ENCODE results near the gene MORN1.

The MORN1 gene

GRCh38 chr1:2368053-2368744 is 23.2 kb downstream of the MORN1 start:
- ATAC-seq = no peak
- TF ChIP-seq SNAI2 (CRISPR knock-in tag; IDR thresholded peaks at IDR 0.05) (no peak), ARNTL (CRISPR knock-in tag; IDR thresholded peaks at IDR 0.05; ENCODE audit: borderline replicate concordance, low read depth) (no peak), ZFP30 (CRISPR knock-in tag; IDR thresholded peaks at IDR 0.05) (no peak), OSR1 (CRISPR knock-in tag; IDR thresholded peaks at IDR 0.05) (no peak), GLIS3 (CRISPR knock-in tag; IDR thresholded peaks at IDR 0.05) (no peak), BACH2 (CRISPR knock-in tag; IDR thresholded peaks at IDR 0.05; ENCODE audit: borderline replicate concordance) (no peak), TSHZ2 (CRISPR knock-in tag; IDR thresholded peaks at IDR 0.05) (no peak), TOX (CRISPR knock-in tag; IDR thresholded peaks at IDR 0.05; ENCODE audit: borderline replicate concordance) (no peak), PATZ1 (CRISPR knock-in tag; IDR thresholded peaks at IDR 0.05; ENCODE audit: borderline replicate concordance) (no peak)

- ATAC-seq = no peak
- TF ChIP-seq BACH2 (CRISPR knock-in tag; IDR thresholded peaks at IDR 0.05; ENCODE audit: borderline replicate concordance) = no peak
- no peak for TF ChIP-seq ISL1 (CRISPR knock-in tag; IDR thresholded peaks at IDR 0.05)
- no peak for TF ChIP-seq GLIS3 (CRISPR knock-in tag; IDR thresholded peaks at IDR 0.05)
- no peak for TF ChIP-seq RARB (CRISPR knock-in tag; IDR thresholded peaks at IDR 0.05)
- TF ChIP-seq ZNF8 (CRISPR knock-in tag; IDR thresholded peaks at IDR 0.05) = no peak
- TF ChIP-seq ZFP30 (CRISPR knock-in tag; IDR thresholded peaks at IDR 0.05) = no peak
- no peak for TF ChIP-seq CREB5 (CRISPR knock-in tag; IDR thresholded peaks at IDR 0.05; ENCODE audit: low read depth)
- TF ChIP-seq TSHZ2 (CRISPR knock-in tag; IDR thresholded peaks at IDR 0.05) = no peak
- no peak for TF ChIP-seq ZNF70 (CRISPR knock-in tag; IDR thresholded peaks at IDR 0.05)
- TF ChIP-seq PPARA (CRISPR knock-in tag; IDR thresholded peaks at IDR 0.05; ENCODE audit: borderline replicate concordance) = no peak
Measured at GRCh38 chr1:2363847-2364513, 27.4 kb downstream of the MORN1 start.

- no peak for ATAC-seq
- no peak for TF ChIP-seq ARNTL (CRISPR knock-in tag; IDR thresholded peaks at IDR 0.05; ENCODE audit: borderline replicate concordance, low read depth)
- TF ChIP-seq SNAI2 (CRISPR knock-in tag; IDR thresholded peaks at IDR 0.05) = no peak
- TF ChIP-seq ZNF565 (CRISPR knock-in tag; conservative IDR thresholded peaks at IDR 0.05; ENCODE audit: low read depth) = no peak
- no peak for TF ChIP-seq CSDC2 (CRISPR knock-in tag; IDR thresholded peaks at IDR 0.05)
- no peak for TF ChIP-seq TCF4 (CRISPR knock-in tag; IDR thresholded peaks at IDR 0.05; ENCODE audit: borderline replicate concordance)
- TF ChIP-seq ZNF70 (CRISPR knock-in tag; IDR thresholded peaks at IDR 0.05) = no peak
- no peak for TF ChIP-seq CSRNP3 (CRISPR knock-in tag; IDR thresholded peaks at IDR 0.05)
- TF ChIP-seq PPARA (CRISPR knock-in tag; IDR thresholded peaks at IDR 0.05; ENCODE audit: borderline replicate concordance) = no peak
- no peak for TF ChIP-seq ZNF8 (CRISPR knock-in tag; IDR thresholded peaks at IDR 0.05)
- TF ChIP-seq POU6F1 (CRISPR knock-in tag; IDR thresholded peaks at IDR 0.05; ENCODE audit: borderline replicate concordance, low read depth) = no peak
- TF ChIP-seq ZC3H10 (CRISPR knock-in tag; IDR thresholded peaks at IDR 0.05) = no peak
- TF ChIP-seq OSR1 (CRISPR knock-in tag; IDR thresholded peaks at IDR 0.05) = no peak
- TF ChIP-seq TOX (CRISPR knock-in tag; IDR thresholded peaks at IDR 0.05; ENCODE audit: borderline replicate concordance) = no peak
Measured at GRCh38 chr1:2360588-2361364, 30.6 kb downstream of the MORN1 start.
